B cell (primary cell): Measurements from ENCODE around the gene IFNAR2. TPM values are rescaled to one million over a fixed set of nuclear protein-coding genes. Genes with fewer than 3 reads are reported as not detected.

Experiments
- ATAC-seq: fragments of 200-7000 bp; cut with Tn5 transposase; one replicate; pipeline ENCODE4 v1.10.0; 2021; ENCODE audit warnings: low read depth, mild to moderate bottlenecking, moderate number of reproducible peaks, moderate library complexity
- CTCF ChIA-PET: fragments of 350-600 bp; sonication (Branson Sonifier 250); formaldehyde crosslinking; loops from one replicate; lab custom pipeline; 2021; ENCODE audit warnings: antibody characterized with exemption, inconsistent platforms; lab: Charles Lee
- POLR2A ChIA-PET: fragments of 350-600 bp; sonication (Branson Sonifier 250); formaldehyde crosslinking; loops from one replicate; lab custom pipeline; 2021; ENCODE audit warnings: antibody characterized with exemption; lab: Charles Lee
- DNase-seq: peaks from one replicate; pipeline ENCODE4 v3.0.0; 2013
- H2AFZ ChIP-seq: 2 replicates; pipeline ENCODE4 v1.6.1; 2012; ENCODE audit warnings: mild to moderate bottlenecking, low read depth, low read length; ENCODE audit not compliant: insufficient read depth, poor library complexity, severe bottlenecking
- H3K27ac ChIP-seq, 2 donors: 1 replicate in 1 of 2; 2 replicates in 1 of 2; pipeline ENCODE4 v1.5.1; 2012 to 2013; ENCODE audit warnings: low read length in 2 of 2, mild to moderate bottlenecking in 2 of 2, moderate library complexity in 1 of 2
- H3K27me3 ChIP-seq, 4 experiments: fragments of 200-600 bp in 1 of 4; sonication (generic) in 1 of 4; replicated peaks in 1 of 4; 1 replicate in 2 of 4; 2 replicates in 2 of 4; pipeline versions ENCODE4 v1.6.1 to v1.7.0; 2013 to 2016; ENCODE audit warnings: low read length in 3 of 4, mild to moderate bottlenecking in 2 of 4, mixed read lengths in 1 of 4, moderate library complexity in 1 of 4; ENCODE audit not compliant: insufficient read depth in 4 of 4, control insufficient read depth in 3 of 4; ENCODE audit errors: control extremely low read depth in 1 of 4
- H3K36me3 ChIP-seq, 2 experiments: replicated peaks in 1 of 2; 1 replicate in 1 of 2; 2 replicates in 1 of 2; pipeline versions ENCODE4 v1.6.1 to v1.7.1; 2013; ENCODE audit warnings: low read length in 1 of 2; ENCODE audit not compliant: insufficient read depth in 2 of 2, control insufficient read depth in 1 of 2; ENCODE audit errors: control extremely low read depth in 1 of 2, extremely low read depth in 1 of 2
- H3K4me1 ChIP-seq, 2 donors: fragments of 200-600 bp in 1 of 2; sonication (generic) in 1 of 2; 1 replicate in 1 of 2; 2 replicates in 1 of 2; pipeline versions ENCODE4 v1.5.1 to v1.6.1; 2013 to 2017; ENCODE audit warnings: low read length in 2 of 2; ENCODE audit not compliant: control insufficient read depth in 2 of 2, insufficient read depth in 2 of 2
- H3K4me2 ChIP-seq: replicated peaks from 2 replicates; pipeline ENCODE3; 2012; ENCODE audit warnings: mild to moderate bottlenecking, low read depth, low read length; ENCODE audit not compliant: poor library complexity, severe bottlenecking
- H3K4me3 ChIP-seq, 5 experiments: fragments of 200-600 bp in 1 of 5; sonication (generic) in 1 of 5; 1 replicate in 3 of 5; 2 replicates in 2 of 5; pipeline versions ENCODE4 v1.5.1 to v1.7.0; 2011 to 2016; ENCODE audit warnings: low read length in 4 of 5, mild to moderate bottlenecking in 4 of 5, low read depth in 2 of 5, control low read depth in 1 of 5, moderate library complexity in 1 of 5; ENCODE audit not compliant: insufficient read depth in 1 of 5; ENCODE audit errors: control extremely low read depth in 1 of 5, extremely low read depth in 1 of 5
- H3K79me2 ChIP-seq: fragments of 200-600 bp; sonication (generic); one replicate; pipeline ENCODE4 v1.6.0; 2016; ENCODE audit warnings: low read length; ENCODE audit not compliant: control insufficient read depth, insufficient read depth
- H3K9ac ChIP-seq: fragments of 200-600 bp; sonication (generic); 2 replicates; pipeline ENCODE4 v1.6.1; 2017; ENCODE audit warnings: mild to moderate bottlenecking, low read length, moderate library complexity
- H3K9me3 ChIP-seq, 3 donors: one replicate each; pipeline versions ENCODE4 v1.6.1 to v1.7.1; 2013; ENCODE audit warnings: low read length in 2 of 3; ENCODE audit not compliant: control insufficient read depth in 2 of 3, insufficient read depth in 1 of 3; ENCODE audit errors: control extremely low read depth in 1 of 3
- H4K20me1 ChIP-seq: 2 replicates; pipeline ENCODE4 v1.6.0; 2012; ENCODE audit warnings: mild to moderate bottlenecking, low read length; ENCODE audit not compliant: insufficient read depth, control insufficient read depth, poor library complexity, severe bottlenecking
- H3K27ac Mint-ChIP-seq: one replicate; pipeline ENCODE4 v1.8.0; 2021; ENCODE audit warnings: mixed read lengths
- H3K27me3 Mint-ChIP-seq: one replicate; pipeline ENCODE4 v1.8.0; 2021; ENCODE audit warnings: mixed read lengths
- H3K4me1 Mint-ChIP-seq: one replicate; pipeline ENCODE4 v1.8.0; 2021; ENCODE audit warnings: mixed read lengths
- H3K4me3 Mint-ChIP-seq: one replicate; pipeline ENCODE4 v1.8.0; 2021; ENCODE audit warnings: mixed read lengths
- H3K9me3 Mint-ChIP-seq: one replicate; pipeline ENCODE4 v1.8.0; 2022; ENCODE audit warnings: mixed read lengths; ENCODE audit not compliant: insufficient read depth
- CTCF ChIP-seq: fragments of 200-600 bp; IDR thresholded peaks from one replicate; pipeline ENCODE4 v1.8.0; 2022; ENCODE audit warnings: antibody characterized with exemption, mild to moderate bottlenecking
- EZH2 ChIP-seq: IDR thresholded peaks from 2 replicates; pipeline ENCODE4 v1.6.1; 2012; ENCODE audit warnings: borderline replicate concordance, low read depth, mild to moderate bottlenecking, moderate library complexity, low read length; ENCODE audit not compliant: insufficient read depth, poor library complexity, severe bottlenecking
- WGBS: methylation state at CpG from one replicate; pipeline ENCODE4 v1.1.5; 2013; ENCODE audit warnings: missing lambda C conversion rate; ENCODE audit not compliant: insufficient coverage; 5-methylcytosine and 5-hydroxymethylcytosine counted together
- intact Hi-C: fragments of 100-400 bp; cut with micrococcal nuclease; formaldehyde crosslinking; loops from one replicate; pipeline ENCODE4 v1.10.0; 2022
- polyA plus RNA-seq: library from polyadenylated mRNA; depleted of rRNA; stranded (reverse); fragments of >200 nt; gene quantifications from 2 replicates; pipeline ENCODE4 v1.2.3, GENCODE V29; 2012
- total RNA-seq, 2 donors: library from RNA; stranded (reverse); fragments of 120-200 nt in 1 of 2; gene quantifications; 1 replicate in 1 of 2; 2 replicates in 1 of 2; pipeline versions ENCODE4 v1.2.3 to v1.2.4, GENCODE V29; 2013 to 2022

Gene IFNAR2
- total and polyA plus RNA-seq, 2 donors (not counting 1 experiment from before 2014, with no cell fraction given): 33.0 to 45.0 TPM

- Mint-ChIP-seq H3K27me3 (no peaks in the 10 kb centered on the region), H3K4me1 (peaks cover 50% of the 10 kb centered on the region), H3K4me3 (peak overlapping the region; percentile 92), H3K27ac (peak overlapping the region; percentile 86), H3K9me3 (no peaks in the 10 kb centered on the region)
- Histone ChIP-seq H3K4me2 (peak overlapping the region; percentile 80), H3K9ac (peak overlapping the region; percentile 86), H2AFZ (no peak overlapping the region), H3K79me2 (peaks cover 80% of the 10 kb centered on the region), H3K4me3 (peak overlapping the region in 3 of 5 experiments; percentile 66 to 97 (median 85)), H3K27me3 (no peaks in the 10 kb centered on the region), H3K4me1 (peaks cover 30 to 48% of the 10 kb centered on the region in 2 donors), H3K27ac (peak overlapping the region in 1 of 2 donors; percentile 84), H3K36me3 (peaks cover 4 to 14% of the 10 kb centered on the region in 2 experiments), H3K9me3 (no peaks in the 10 kb centered on the region), H4K20me1 (peaks cover 19% of the 10 kb centered on the region)
- TF ChIP-seq CTCF (no peak), EZH2 (no peak)
- no CpG with 5 or more reads among the region's 8 CpGs for WGBS
- CTCF ChIA-PET: interaction anchor here (1.6 kb wide), 1 partner anchor 32 kb away, joined by 4 read pairs; no protein-coding TSS in a partner anchor
- intact Hi-C loops: loop anchor here (5.0 kb wide), 1 partner anchor 311 kb away; the partner anchor contains the start of genes GART and SON
- DNase-seq (no peak), ATAC-seq (no peak)
- POLR2A ChIA-PET: interaction anchor here (0.6 to 0.8 kb wide), 2 partner anchors 152 to 260 kb away, joined by 3 read pairs; partner anchors contain the start of gene DNAJC28
These were observed 1.8 kb downstream of the IFNAR2 start for GRCh38 chr21:33231526-33231925.

GRCh38 chr21:33232291-33233034 lies 2.7 kb downstream of the IFNAR2 start:
- peak overlapping the region; percentile 86 for H3K27ac Mint-ChIP-seq
- H3K4me2 ChIP-seq: peak overlapping the region; percentile 80
- H3K4me1 Mint-ChIP-seq: peaks cover 57% of the 10 kb centered on the region
- ChIA-PET POLR2A (interaction anchor here (0.7 kb wide), 1 partner anchor 128 kb away, joined by 4 read pairs; no protein-coding TSS in a partner anchor), CTCF (no interaction called here)
- peaks cover 29% of the 10 kb centered on the region for H4K20me1 ChIP-seq
- H3K9me3 ChIP-seq: no peaks in the 10 kb centered on the region
- no peak for ATAC-seq
- H3K4me3 ChIP-seq: peak overlapping the region in 1 of 5 experiments; percentile 85
- no peaks in the 10 kb centered on the region for H3K9me3 Mint-ChIP-seq
- WGBS: 0% methylated on average over 1 of the region's 5 CpGs
- TF ChIP-seq EZH2: no peak
- TF ChIP-seq CTCF: no peak
- peaks cover 90% of the 10 kb centered on the region for H3K79me2 ChIP-seq
- peaks cover 4 to 16% of the 10 kb centered on the region in 2 experiments for H3K36me3 ChIP-seq
- no peaks in the 10 kb centered on the region for H3K27me3 Mint-ChIP-seq
- peak overlapping the region in 1 of 2 donors; percentile 84 for H3K27ac ChIP-seq
- no peaks in the 10 kb centered on the region for H3K27me3 ChIP-seq
- H2AFZ ChIP-seq: peak overlapping the region; percentile 14
- peak overlapping the region; percentile 86 for H3K9ac ChIP-seq
- intact Hi-C loops: loop anchor here (5.0 kb wide), 1 partner anchor 310 kb away; the partner anchor contains the start of genes GART and SON
- peak; percentile 20 for DNase-seq
- peak overlapping the region; percentile 92 for H3K4me3 Mint-ChIP-seq
- peaks cover 30 to 53% of the 10 kb centered on the region in 2 donors for H3K4me1 ChIP-seq
